Colonic mucosa (tissue), 4 donors: ENCODE results near the gene MBIP. TPM values are rescaled to one million over a fixed set of nuclear protein-coding genes. Genes with fewer than 3 reads are reported as not detected.

Experiments
- DNase-seq: peaks from one replicate; pipeline ENCODE4 v3.0.0-alpha.2; 2020
- H3K27ac ChIP-seq: fragments of 200-600 bp; one replicate; pipeline ENCODE4 v1.8.0; 2021
- H3K27me3 ChIP-seq: fragments of 200-600 bp; one replicate; pipeline ENCODE4 v1.8.0; 2021
- H3K36me3 ChIP-seq: fragments of 200-600 bp; one replicate; pipeline ENCODE4 v1.8.0; 2021
- H3K4me1 ChIP-seq: fragments of 200-600 bp; one replicate; pipeline ENCODE4 v1.8.0; 2021; ENCODE audit warnings: mild to moderate bottlenecking
- H3K4me3 ChIP-seq: fragments of 200-600 bp; one replicate; pipeline ENCODE4 v1.8.0; 2021
- H3K9ac ChIP-seq, 2 donors: one replicate each; pipeline ENCODE4 v1.7.0; 2013; ENCODE audit warnings: control low read depth in 2 of 2, low read depth in 2 of 2, low read length in 2 of 2
- H3K9me3 ChIP-seq: fragments of 200-600 bp; one replicate; pipeline ENCODE4 v1.8.0; 2021
- intact Hi-C: fragments of 100-400 bp; cut with DNase I; formaldehyde crosslinking; loops from one replicate; pipeline ENCODE4 v1.14.1; 2022
- total RNA-seq, 2 donors: library from RNA; stranded (reverse); fragmentation: NEBNext Ultra II Directional in 1 of 2; extraction: Animal tissue kit (Norgen Biotek cat#: 25700) in 1 of 2; gene quantifications; one replicate each; pipeline ENCODE4 v1.2.1, GENCODE V29; 2021
- TF ChIP-seq, protein P1 (sequence below): fragments of 200-600 bp; IDR thresholded peaks from one replicate; pipeline ENCODE4 v1.8.0; 2022; ENCODE audit warnings: antibody characterized with exemption, mild to moderate bottlenecking
- donor health status: healthy.
- donor health status: DM: no; HTN: no; CAD: no.
- donor health status: DM: no; HTN: no; CAD: no.

Gene MBIP
- total RNA-seq, 2 donors from 2014 or later: 18.7 to 35.4 TPM

DNA sequence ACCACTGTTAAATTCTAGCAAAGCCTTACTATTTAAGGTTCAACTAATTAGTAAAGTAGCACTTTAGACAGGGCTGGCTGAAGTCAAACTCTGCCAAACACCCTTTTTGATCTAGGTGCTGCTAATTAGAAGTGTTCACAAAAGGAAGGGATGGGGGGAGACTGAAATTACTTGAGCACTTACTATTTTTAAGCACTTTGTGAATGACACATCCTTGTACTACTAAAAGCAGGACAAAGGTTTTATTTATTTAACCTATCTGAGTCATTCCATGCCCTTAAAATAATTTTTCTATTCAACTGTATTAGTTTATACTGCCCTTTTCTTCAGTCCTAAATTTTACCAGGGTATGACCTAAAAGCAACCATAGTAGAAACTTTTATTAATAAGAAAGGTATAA lies 20.1 kb downstream of the MBIP start:
- Histone ChIP-seq H3K27ac (no peak overlapping the region), H3K4me1 (no peaks in the 10 kb centered on the region), H3K4me3 (no peak overlapping the region), H3K9me3 (no peaks in the 10 kb centered on the region), H3K9ac (no peak overlapping the region), H3K27me3 (no peaks in the 10 kb centered on the region), H3K36me3 (no peaks in the 10 kb centered on the region)
- DNase-seq: no peak
- intact Hi-C loops: no loop called here
- TF ChIP-seq, protein P1, sequence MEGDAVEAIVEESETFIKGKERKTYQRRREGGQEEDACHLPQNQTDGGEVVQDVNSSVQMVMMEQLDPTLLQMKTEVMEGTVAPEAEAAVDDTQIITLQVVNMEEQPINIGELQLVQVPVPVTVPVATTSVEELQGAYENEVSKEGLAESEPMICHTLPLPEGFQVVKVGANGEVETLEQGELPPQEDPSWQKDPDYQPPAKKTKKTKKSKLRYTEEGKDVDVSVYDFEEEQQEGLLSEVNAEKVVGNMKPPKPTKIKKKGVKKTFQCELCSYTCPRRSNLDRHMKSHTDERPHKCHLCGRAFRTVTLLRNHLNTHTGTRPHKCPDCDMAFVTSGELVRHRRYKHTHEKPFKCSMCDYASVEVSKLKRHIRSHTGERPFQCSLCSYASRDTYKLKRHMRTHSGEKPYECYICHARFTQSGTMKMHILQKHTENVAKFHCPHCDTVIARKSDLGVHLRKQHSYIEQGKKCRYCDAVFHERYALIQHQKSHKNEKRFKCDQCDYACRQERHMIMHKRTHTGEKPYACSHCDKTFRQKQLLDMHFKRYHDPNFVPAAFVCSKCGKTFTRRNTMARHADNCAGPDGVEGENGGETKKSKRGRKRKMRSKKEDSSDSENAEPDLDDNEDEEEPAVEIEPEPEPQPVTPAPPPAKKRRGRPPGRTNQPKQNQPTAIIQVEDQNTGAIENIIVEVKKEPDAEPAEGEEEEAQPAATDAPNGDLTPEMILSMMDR: no peak

DNA sequence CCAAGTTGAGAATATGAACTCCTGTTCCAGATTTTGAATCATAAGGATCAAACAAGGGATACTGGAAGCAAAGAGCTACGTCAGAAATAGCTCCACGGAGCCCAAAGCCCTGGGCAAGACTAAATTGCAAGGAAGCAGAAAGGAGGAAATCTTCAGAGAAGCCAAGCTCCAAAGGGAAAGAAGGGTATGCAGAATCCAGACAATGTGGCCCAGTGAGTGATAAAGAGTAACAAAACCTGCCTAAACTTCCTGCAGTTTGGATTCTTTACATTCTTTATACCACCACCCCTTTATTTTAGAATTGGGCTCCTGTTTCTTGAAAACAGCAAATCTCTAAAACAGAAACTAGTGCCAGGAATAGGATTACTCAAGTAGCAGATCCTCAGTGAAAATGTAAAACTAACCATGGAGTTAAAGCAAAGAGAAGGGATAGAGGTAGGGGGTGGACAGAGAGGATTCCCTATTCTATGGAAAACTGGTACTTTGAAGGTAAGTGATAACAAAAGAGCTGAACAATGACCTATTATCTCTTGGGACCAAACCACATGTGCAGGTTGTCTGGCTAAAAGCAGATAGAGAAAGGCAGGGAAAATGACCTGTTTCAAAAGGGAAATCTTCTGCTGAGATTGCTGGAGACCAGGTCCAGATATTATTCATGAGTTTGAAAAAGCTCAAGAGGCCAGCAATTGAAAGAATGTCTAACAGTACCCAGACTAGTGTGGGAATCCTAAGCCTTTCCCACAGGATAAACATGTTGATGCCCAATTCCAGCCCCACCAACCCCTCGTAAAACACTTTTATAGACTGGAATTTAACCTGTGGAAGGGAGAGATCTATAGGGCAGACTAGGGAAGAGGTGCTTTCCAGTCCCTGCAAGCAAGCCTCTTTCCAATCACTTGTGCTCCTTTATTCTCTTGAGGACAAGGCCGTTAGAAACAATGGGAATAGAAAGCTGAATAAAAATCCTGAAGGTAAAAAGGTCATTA lies 24.5 kb downstream of the MBIP start:
- H3K36me3 ChIP-seq: no peaks in the 10 kb centered on the region
- peak; percentile 71 for DNase-seq

DNA sequence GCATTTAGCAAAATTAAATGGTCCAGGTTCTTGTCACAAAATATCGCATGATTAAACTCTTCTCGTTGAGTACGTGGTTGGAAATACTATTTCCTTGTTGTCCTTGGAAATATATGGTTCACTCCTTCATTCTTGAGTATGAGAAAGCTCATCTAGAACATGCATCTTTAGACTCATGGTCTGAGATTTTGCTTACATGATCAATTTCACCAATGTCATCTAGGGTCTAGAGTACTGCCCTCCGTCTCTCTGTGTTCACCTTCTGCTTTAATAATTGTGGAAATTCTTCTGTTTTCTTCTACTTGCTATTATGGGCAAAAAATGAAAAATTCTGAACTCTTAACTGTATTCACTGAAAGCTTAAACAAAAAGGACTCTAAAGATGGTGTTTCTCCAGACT lies 25.9 kb downstream of the MBIP start:
- Histone ChIP-seq H3K4me1 (no peaks in the 10 kb centered on the region), H3K27me3 (no peaks in the 10 kb centered on the region), H3K9me3 (no peaks in the 10 kb centered on the region), H3K4me3 (no peak overlapping the region), H3K27ac (no peak overlapping the region), H3K9ac (no peak overlapping the region), H3K36me3 (no peaks in the 10 kb centered on the region)
- intact Hi-C loops: no loop called here
- TF ChIP-seq, protein P1: no peak
- no peak for DNase-seq

More for the DNA sequence above, 24.5 kb downstream of the MBIP start:
- TF ChIP-seq, protein P1: no peak
- Histone ChIP-seq H3K4me1 (no peaks in the 10 kb centered on the region), H3K9me3 (no peaks in the 10 kb centered on the region), H3K27ac (peak overlapping the region; percentile 54), H3K9ac (no peak overlapping the region), H3K27me3 (no peaks in the 10 kb centered on the region), H3K4me3 (no peak overlapping the region)
- intact Hi-C loops: no loop called here

DNA sequence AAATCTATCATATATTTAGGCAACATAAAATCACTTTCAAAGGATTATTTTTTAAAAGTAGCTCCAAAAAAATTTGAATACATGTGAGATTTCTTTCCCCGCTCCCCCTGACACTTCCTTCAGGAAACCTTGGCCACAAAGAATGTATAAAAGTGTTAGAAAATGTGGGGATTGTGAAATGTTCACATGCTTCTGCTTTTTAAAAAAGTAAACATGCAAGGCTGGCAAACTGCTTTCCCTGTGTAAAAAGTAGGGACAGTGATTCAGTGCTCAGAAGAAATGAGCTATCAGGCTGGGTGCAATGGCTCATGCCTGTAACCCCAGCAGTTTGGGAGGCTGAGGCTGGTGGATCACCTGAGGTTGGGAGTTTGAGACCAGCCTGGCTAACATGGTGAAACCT lies 26.6 kb downstream of the MBIP start:
- H3K4me1 ChIP-seq: no peaks in the 10 kb centered on the region
- H3K27me3 ChIP-seq: no peaks in the 10 kb centered on the region
- no peak overlapping the region for H3K27ac ChIP-seq
- H3K9ac ChIP-seq: no peak overlapping the region
- H3K9me3 ChIP-seq: no peaks in the 10 kb centered on the region
- DNase-seq: no peak
- no peaks in the 10 kb centered on the region for H3K36me3 ChIP-seq
- TF ChIP-seq, protein P1: no peak
- intact Hi-C loops: no loop called here
- H3K4me3 ChIP-seq: no peak overlapping the region

DNA sequence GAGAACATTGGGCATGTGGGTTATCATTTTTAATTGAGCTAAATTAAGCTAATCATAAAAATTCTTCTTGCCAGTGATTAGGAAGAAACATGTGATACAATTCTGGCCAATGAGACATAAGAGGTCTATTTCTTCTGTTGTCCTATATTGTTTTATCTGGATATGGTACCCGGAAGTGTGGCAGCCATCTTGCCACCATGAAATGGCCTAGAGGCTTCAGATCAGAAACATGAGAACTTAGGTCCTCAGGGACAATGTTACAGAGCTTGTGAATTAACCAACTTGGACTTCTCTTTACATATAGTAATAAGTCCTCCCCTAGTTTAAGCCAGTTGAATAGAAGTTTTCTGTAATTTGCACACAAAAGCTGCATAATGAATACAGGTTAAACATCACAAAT lies 30.5 kb downstream of the MBIP start:
- Histone ChIP-seq H3K9ac (no peak overlapping the region), H3K27me3 (no peaks in the 10 kb centered on the region)

More for the DNA sequence above, 30.5 kb downstream of the MBIP start:
- Histone ChIP-seq H3K9me3 (no peaks in the 10 kb centered on the region), H3K4me1 (no peaks in the 10 kb centered on the region), H3K27ac (no peak overlapping the region), H3K4me3 (no peak overlapping the region), H3K36me3 (no peaks in the 10 kb centered on the region)
- no peak for DNase-seq
- intact Hi-C loops: no loop called here
- TF ChIP-seq, protein P1: no peak
